Measurements from ENCODE around the gene ANKRD49.

- TF ChIP-seq EP300 (IDR thresholded peaks at IDR 0.05) = no peak
- no peak for TF ChIP-seq POLR2A (IDR thresholded peaks at IDR 0.05)
- TF ChIP-seq CTCF (IDR thresholded peaks at IDR 0.05) = no peak
These were observed 43.3 kb downstream of the ANKRD49 start for GRCh38 chr11:94537031-94537600.
